HCT116 (cell line): ENCODE data around the gene TBC1D30. TPM values are rescaled to one million over a fixed set of nuclear protein-coding genes. Genes with fewer than 3 reads are reported as not detected.

Experiments
- ATAC-seq: fragments of 200-7000 bp; cut with Tn5 transposase; 2 replicates; pipeline ENCODE4 v1.9.1; 2020; ENCODE audit warnings: mild to moderate bottlenecking, moderate library complexity
- BruUV-seq: library from RNA; stranded (reverse); fragments of 400-500 nt; replicated peaks from 2 replicates; lab custom pipeline; 2021; lab: Mats Ljungman, UMichigan
- CTCF ChIA-PET: fragments of 300-600 bp; sonication (Branson Sonifier 250); formaldehyde crosslinking; loops from one replicate; lab custom pipeline; 2021; ENCODE audit warnings: antibody characterized with exemption; lab: Charles Lee
- POLR2A ChIA-PET: fragments of 300-600, 350-600 bp; sonication (Branson Sonifier 250); formaldehyde crosslinking; loops from one replicate; lab custom pipeline; 2021; ENCODE audit warnings: antibody characterized with exemption; lab: Charles Lee
- RAD21 ChIA-PET, 2 experiments: fragments of 300-600 bp; sonication (Branson Sonifier 250); formaldehyde crosslinking; loops; one replicate each; lab custom pipeline; 2023; ENCODE audit warnings: low total read pairs in 2 of 2; ENCODE audit not compliant: uncharacterized antibody in 2 of 2, unreplicated experiment in 2 of 2, low non-redundant PET in 1 of 2; lab: Charles Lee
- DNase-seq: peaks from one replicate; pipeline ENCODE4 v3.0.0-alpha.2; 2010; ENCODE audit warnings: low read depth, low spot score
- H2AFZ ChIP-seq: fragments of 200-600 bp; shearing (Covaris generic), sonication (generic); 2 replicates; pipeline ENCODE4 v1.6.1; 2017; ENCODE audit warnings: low read depth, mixed run types, mixed read lengths, antibody characterized with exemption, low read length; ENCODE audit not compliant: poor library complexity, severe bottlenecking
- H3K27ac ChIP-seq: 2 replicates; pipeline ENCODE4 v1.5.1; 2012; ENCODE audit warnings: low read depth, low read length
- H3K27me3 ChIP-seq: fragments of 200-600 bp; sonication (generic); 2 replicates; pipeline ENCODE4 v1.6.1; 2016; ENCODE audit warnings: mixed run types, low read length, mixed read lengths; ENCODE audit not compliant: insufficient read depth
- H3K36me3 ChIP-seq, 2 experiments: fragments of 200-500 bp in 1 of 2; fragments of 200-600 bp in 1 of 2; sonication (Bioruptor generic) in 1 of 2; sonication (generic) in 1 of 2; 2 replicates each; pipeline versions ENCODE4 v1.5.1 to v1.6.1; 2014 to 2016; ENCODE audit warnings: low read length in 2 of 2, inconsistent platforms in 1 of 2, mixed read lengths in 1 of 2, mixed run types in 1 of 2; ENCODE audit not compliant: insufficient read depth in 2 of 2, control insufficient read depth in 1 of 2
- H3K4me1 ChIP-seq, 2 experiments: fragments of 200-600 bp in 1 of 2; sonication (generic) in 1 of 2; 2 replicates each; pipeline versions ENCODE4 v1.5.1 to v1.6.1; 2012 to 2017; ENCODE audit warnings: low read length in 2 of 2, inconsistent platforms in 1 of 2, mild to moderate bottlenecking in 1 of 2, mixed read lengths in 1 of 2, mixed run types in 1 of 2, moderate library complexity in 1 of 2; ENCODE audit not compliant: insufficient read depth in 2 of 2, control insufficient read depth in 1 of 2
- H3K4me2 ChIP-seq: fragments of 200-600 bp; sonication (generic); 2 replicates; pipeline ENCODE4 v1.6.1; 2017; ENCODE audit warnings: mixed run types, low read length, mixed read lengths
- H3K4me3 ChIP-seq, 2 experiments: fragments of 200-600 bp in 1 of 2; sonication (generic) in 1 of 2; replicated peaks in 1 of 2; 2 replicates each; pipeline ENCODE4 v1.5.1; 2011 to 2016; ENCODE audit warnings: low read length in 2 of 2, control low read depth in 1 of 2, low read depth in 1 of 2, mild to moderate bottlenecking in 1 of 2, mixed read lengths in 1 of 2, mixed run types in 1 of 2
- H3K79me2 ChIP-seq: fragments of 200-600 bp; sonication (generic); 2 replicates; pipeline ENCODE4 v1.6.1; 2017; ENCODE audit warnings: mild to moderate bottlenecking, mixed run types, low read length, moderate library complexity, mixed read lengths; ENCODE audit not compliant: insufficient read depth
- H3K9ac ChIP-seq: fragments of 200-600 bp; sonication (generic); 2 replicates; pipeline ENCODE4 v1.6.1; 2016; ENCODE audit warnings: low read length, mixed read lengths
- H3K9me2 ChIP-seq: fragments of 200-600 bp; sonication (generic), shearing (Covaris generic); 2 replicates; pipeline ENCODE4 v1.6.1; 2017; ENCODE audit warnings: mixed run types, mild to moderate bottlenecking, moderate library complexity; ENCODE audit not compliant: insufficient read depth
- H3K9me3 ChIP-seq, 2 experiments: fragments of 200-500 bp in 1 of 2; fragments of 200-600 bp in 1 of 2; sonication (Bioruptor generic) in 1 of 2; sonication (generic) in 1 of 2; 2 replicates each; pipeline ENCODE4 v1.6.1; 2014 to 2017; ENCODE audit warnings: low read length in 2 of 2, mixed read lengths in 2 of 2, inconsistent platforms in 1 of 2, low read depth in 1 of 2, mild to moderate bottlenecking in 1 of 2, mixed run types in 1 of 2, moderate library complexity in 1 of 2; ENCODE audit not compliant: control insufficient read depth in 1 of 2, insufficient read depth in 1 of 2
- H4K20me1 ChIP-seq: fragments of 200-600 bp; sonication (generic), shearing (Covaris generic); 2 replicates; pipeline ENCODE4 v1.6.1; 2017; ENCODE audit warnings: mixed run types, mild to moderate bottlenecking, moderate library complexity; ENCODE audit not compliant: insufficient read depth
- CBX3 ChIP-seq: IDR thresholded peaks from 2 replicates; pipeline ENCODE4 v1.6.1; 2012; ENCODE audit warnings: low read depth
- CEBPB ChIP-seq: IDR thresholded peaks from 2 replicates; pipeline ENCODE4 v1.6.1; 2012; ENCODE audit warnings: low read depth
- EGR1 ChIP-seq: IDR thresholded peaks from 2 replicates; pipeline ENCODE4 v1.6.1; 2012; ENCODE audit warnings: low read depth
- EZH2 ChIP-seq: fragments of 200-600 bp; sonication (generic); IDR thresholded peaks from 2 replicates; pipeline ENCODE4 v1.6.1; 2017; ENCODE audit warnings: antibody characterized with exemption, mixed run types
- EZH2phosphoT487 ChIP-seq: fragments of 200-600 bp; IDR thresholded peaks from 2 replicates; pipeline ENCODE4 v1.6.1; 2018; ENCODE audit warnings: antibody characterized with exemption, borderline replicate concordance
- FOSL1 ChIP-seq: IDR thresholded peaks from 2 replicates; pipeline ENCODE4 v1.6.1; 2012; ENCODE audit warnings: low read depth
- JUND ChIP-seq: IDR thresholded peaks from 2 replicates; pipeline ENCODE4 v1.6.1; 2012
- POLR2A ChIP-seq: IDR thresholded peaks from 2 replicates; pipeline ENCODE4 v1.7.0; 2011; ENCODE audit warnings: borderline replicate concordance; ENCODE audit not compliant: insufficient read depth, insufficient read length; ENCODE audit errors: extremely low read depth
- RAD21 ChIP-seq: IDR thresholded peaks from 2 replicates; pipeline ENCODE4 v1.6.1; 2012; ENCODE audit warnings: low read depth, mild to moderate bottlenecking
- REST ChIP-seq: IDR thresholded peaks from 2 replicates; pipeline ENCODE4 v1.6.1; 2012; ENCODE audit warnings: low read depth
- SRF ChIP-seq: IDR thresholded peaks from 2 replicates; pipeline ENCODE4 v1.6.1; 2012; ENCODE audit warnings: low read depth
- TCF7L2 ChIP-seq: IDR thresholded peaks from 2 replicates; pipeline ENCODE4 v1.7.0; 2011; ENCODE audit warnings: borderline replicate concordance, inconsistent platforms; ENCODE audit not compliant: insufficient read depth, insufficient read length; ENCODE audit errors: extremely low read depth
- YY1 ChIP-seq: IDR thresholded peaks from 2 replicates; pipeline ENCODE4 v1.6.1; 2011; ENCODE audit warnings: low read length, low read depth, moderate library complexity, mild to moderate bottlenecking; ENCODE audit not compliant: insufficient replicate concordance; ENCODE audit errors: extremely low read depth
- ZFX ChIP-seq: fragments of 450-650 bp; IDR thresholded peaks from 2 replicates; pipeline ENCODE4 v1.6.1; 2017
- ZNF274 ChIP-seq: fragments of 200-500 bp; sonication (Bioruptor generic); IDR thresholded peaks from 2 replicates; pipeline ENCODE4 v1.6.1; 2014; ENCODE audit warnings: mild to moderate bottlenecking, low read depth, low read length, inconsistent platforms
- intact Hi-C: fragments of 100-400 bp; cut with micrococcal nuclease; formaldehyde crosslinking; loops from 2 replicates; pipeline ENCODE4 v1.10.0; 2022
- total RNA-seq: library from RNA; stranded (reverse); gene quantifications from one replicate; pipeline ENCODE4 v1.2.1, GENCODE V29; 2021; ENCODE audit not compliant: unreplicated experiment
- TF ChIP-seq, protein P1 (sequence below): IDR thresholded peaks from 2 replicates; pipeline ENCODE4 v1.6.1; 2012
- TF ChIP-seq, protein P2 (sequence below): IDR thresholded peaks from 2 replicates; pipeline ENCODE4 v1.6.1; 2011; ENCODE audit warnings: mild to moderate bottlenecking, low read length, moderate library complexity; ENCODE audit not compliant: insufficient replicate concordance; ENCODE audit errors: extremely low read depth
- TF ChIP-seq, protein P3 (sequence below), 3 experiments: fragments of 200-600 bp in 1 of 3; sonication (generic) in 1 of 3; IDR thresholded peaks in 2 of 3; conservative IDR thresholded peaks in 1 of 3; 2 replicates each; pipeline ENCODE4 v1.5.1; 2012 to 2017; ENCODE audit warnings: low read depth in 2 of 3, low read length in 2 of 3, antibody characterized with exemption in 1 of 3, borderline replicate concordance in 1 of 3, control low read depth in 1 of 3, mild to moderate bottlenecking in 1 of 3, mixed read lengths in 1 of 3, mixed run types in 1 of 3, moderate library complexity in 1 of 3; ENCODE audit not compliant: insufficient read depth in 1 of 3

The TBC1D30 gene
- total RNA-seq, 1 experiment from 2014 or later: 24.1 TPM

GRCh38 chr12:64900540-64900939, 76.1 kb downstream of the TBC1D30 start:
- ChIA-PET POLR2A (no interaction called here), RAD21 (no interaction called here), CTCF (no interaction called here)
- H3K9me2 ChIP-seq: no peaks in the 10 kb centered on the region
- TF ChIP-seq, protein P1, sequence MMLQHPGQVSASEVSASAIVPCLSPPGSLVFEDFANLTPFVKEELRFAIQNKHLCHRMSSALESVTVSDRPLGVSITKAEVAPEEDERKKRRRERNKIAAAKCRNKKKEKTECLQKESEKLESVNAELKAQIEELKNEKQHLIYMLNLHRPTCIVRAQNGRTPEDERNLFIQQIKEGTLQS: no peak
- TF ChIP-seq EZH2phosphoT487 (no peak), EZH2 (no peak), CBX3 (no peak), POLR2A (no peak), REST (no peak), TCF7L2 (no peak), FOSL1 (no peak), JUND (no peak), SRF (no peak), ZFX (no peak), CEBPB (no peak), YY1 (no peak), ZNF274 (no peak), EGR1 (no peak), RAD21 (no peak)
- TF ChIP-seq, protein P2, sequence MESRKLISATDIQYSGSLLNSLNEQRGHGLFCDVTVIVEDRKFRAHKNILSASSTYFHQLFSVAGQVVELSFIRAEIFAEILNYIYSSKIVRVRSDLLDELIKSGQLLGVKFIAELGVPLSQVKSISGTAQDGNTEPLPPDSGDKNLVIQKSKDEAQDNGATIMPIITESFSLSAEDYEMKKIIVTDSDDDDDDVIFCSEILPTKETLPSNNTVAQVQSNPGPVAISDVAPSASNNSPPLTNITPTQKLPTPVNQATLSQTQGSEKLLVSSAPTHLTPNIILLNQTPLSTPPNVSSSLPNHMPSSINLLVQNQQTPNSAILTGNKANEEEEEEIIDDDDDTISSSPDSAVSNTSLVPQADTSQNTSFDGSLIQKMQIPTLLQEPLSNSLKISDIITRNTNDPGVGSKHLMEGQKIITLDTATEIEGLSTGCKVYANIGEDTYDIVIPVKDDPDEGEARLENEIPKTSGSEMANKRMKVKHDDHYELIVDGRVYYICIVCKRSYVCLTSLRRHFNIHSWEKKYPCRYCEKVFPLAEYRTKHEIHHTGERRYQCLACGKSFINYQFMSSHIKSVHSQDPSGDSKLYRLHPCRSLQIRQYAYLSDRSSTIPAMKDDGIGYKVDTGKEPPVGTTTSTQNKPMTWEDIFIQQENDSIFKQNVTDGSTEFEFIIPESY: no peak
- TF ChIP-seq, protein P3, sequence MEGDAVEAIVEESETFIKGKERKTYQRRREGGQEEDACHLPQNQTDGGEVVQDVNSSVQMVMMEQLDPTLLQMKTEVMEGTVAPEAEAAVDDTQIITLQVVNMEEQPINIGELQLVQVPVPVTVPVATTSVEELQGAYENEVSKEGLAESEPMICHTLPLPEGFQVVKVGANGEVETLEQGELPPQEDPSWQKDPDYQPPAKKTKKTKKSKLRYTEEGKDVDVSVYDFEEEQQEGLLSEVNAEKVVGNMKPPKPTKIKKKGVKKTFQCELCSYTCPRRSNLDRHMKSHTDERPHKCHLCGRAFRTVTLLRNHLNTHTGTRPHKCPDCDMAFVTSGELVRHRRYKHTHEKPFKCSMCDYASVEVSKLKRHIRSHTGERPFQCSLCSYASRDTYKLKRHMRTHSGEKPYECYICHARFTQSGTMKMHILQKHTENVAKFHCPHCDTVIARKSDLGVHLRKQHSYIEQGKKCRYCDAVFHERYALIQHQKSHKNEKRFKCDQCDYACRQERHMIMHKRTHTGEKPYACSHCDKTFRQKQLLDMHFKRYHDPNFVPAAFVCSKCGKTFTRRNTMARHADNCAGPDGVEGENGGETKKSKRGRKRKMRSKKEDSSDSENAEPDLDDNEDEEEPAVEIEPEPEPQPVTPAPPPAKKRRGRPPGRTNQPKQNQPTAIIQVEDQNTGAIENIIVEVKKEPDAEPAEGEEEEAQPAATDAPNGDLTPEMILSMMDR (IDR thresholded peaks at IDR 0.05 in 2 of 3, conservative IDR thresholded peaks at IDR 0.05 in 1 of 3; ENCODE audit: borderline replicate concordance in 1 of 3, insufficient read depth in 1 of 3, low read depth in 2 of 3, low read length in 2 of 3): no peak
- H3K79me2 ChIP-seq: no peaks in the 10 kb centered on the region
- H3K27me3 ChIP-seq: no peaks in the 10 kb centered on the region
- no peaks in the 10 kb centered on the region for H3K9me3 ChIP-seq
- H4K20me1 ChIP-seq: no peaks in the 10 kb centered on the region
- no peak overlapping the region for H3K27ac ChIP-seq
- ATAC-seq (no peak), DNase-seq (no peak)
- intact Hi-C loops: no loop called here
- BruUV-seq: no TSS peak
- no peak overlapping the region for H3K4me2 ChIP-seq
- no peak overlapping the region for H3K9ac ChIP-seq
- no peak overlapping the region for H2AFZ ChIP-seq
- no peak overlapping the region for H3K4me3 ChIP-seq
- no peaks in the 10 kb centered on the region for H3K4me1 ChIP-seq
- H3K36me3 ChIP-seq: no peaks in the 10 kb centered on the region
